ENCODE data around the gene PARD3B.

The PARD3B gene

DNA sequence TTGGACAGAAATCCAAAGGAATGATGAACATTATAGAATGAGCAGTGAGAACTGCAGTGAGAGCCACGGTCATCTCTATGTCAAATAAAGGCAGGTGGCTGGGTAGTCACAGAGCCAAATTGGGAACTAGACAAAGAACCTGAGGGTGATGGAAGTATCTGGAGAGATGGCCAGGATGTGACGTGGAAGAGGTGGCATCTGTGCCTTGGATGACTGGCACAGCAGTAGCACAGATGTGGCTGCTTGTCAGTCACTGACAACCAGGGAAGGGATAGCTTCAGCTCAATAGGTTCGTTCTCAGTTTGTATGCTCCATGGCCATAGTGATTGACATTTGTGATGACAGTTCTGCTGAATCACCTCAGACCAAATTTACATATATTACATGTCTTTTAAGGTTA, 172.3 kb downstream of the PARD3B start:
- DNase-seq = no peak

DNA sequence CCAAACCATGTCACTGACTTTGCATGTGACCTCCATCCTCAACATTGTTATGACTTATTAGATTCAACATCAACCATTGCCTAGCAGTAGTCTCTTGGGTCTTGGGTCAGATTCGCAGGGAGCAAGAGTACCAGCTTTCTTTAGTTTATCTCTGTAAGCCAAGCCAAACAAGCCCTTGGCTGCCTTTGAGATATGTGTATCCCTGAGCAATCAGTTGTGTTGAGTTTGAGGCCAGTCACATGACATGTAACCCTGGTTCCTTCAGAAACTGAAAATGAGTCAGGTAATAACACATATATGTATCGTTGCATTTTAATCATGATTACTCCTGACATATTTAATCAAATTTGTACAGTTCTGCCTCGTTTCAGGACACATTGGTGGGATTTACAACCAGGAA, 173.3 kb downstream of the PARD3B start:
- DNase-seq = no peak

DNA sequence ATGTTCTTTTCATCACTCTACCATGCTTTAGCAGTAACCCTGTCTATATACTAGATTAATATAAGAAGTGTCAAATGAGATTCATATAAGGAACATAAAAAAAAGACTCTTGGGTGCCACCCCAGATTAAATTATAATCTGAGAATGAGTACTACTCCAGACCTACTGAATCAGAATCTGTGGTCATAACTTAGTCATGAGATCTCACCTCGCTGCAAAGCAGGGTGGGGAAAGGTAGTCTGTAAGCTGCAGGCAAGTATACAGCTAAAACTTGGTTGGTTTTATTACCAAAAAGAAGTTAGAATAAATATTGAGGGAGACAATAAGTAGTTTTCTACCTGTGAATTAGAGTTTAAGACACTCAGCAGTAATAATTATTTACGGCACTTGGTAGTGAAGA, 175.6 kb downstream of the PARD3B start:
- DNase-seq = no peak

DNA sequence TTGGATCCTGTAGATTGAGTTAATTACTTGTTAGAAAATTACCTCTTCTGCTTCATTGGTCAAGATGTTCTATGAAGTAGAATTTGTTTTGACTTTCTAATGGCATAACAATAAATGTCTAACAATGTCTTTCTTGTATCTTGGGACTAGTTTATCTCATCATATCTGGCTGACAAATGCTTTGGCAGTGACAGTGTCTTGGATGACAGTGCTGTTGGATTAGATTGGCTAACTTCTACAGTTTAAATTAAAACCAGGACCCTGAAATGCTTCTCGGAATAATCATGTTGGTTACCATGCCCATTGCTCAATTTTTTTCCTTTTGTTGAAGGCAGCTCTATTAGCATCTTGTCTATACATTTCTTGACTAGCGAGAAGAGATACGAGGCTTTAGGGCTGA, 176.9 kb downstream of the PARD3B start:
- no peak for DNase-seq

DNA sequence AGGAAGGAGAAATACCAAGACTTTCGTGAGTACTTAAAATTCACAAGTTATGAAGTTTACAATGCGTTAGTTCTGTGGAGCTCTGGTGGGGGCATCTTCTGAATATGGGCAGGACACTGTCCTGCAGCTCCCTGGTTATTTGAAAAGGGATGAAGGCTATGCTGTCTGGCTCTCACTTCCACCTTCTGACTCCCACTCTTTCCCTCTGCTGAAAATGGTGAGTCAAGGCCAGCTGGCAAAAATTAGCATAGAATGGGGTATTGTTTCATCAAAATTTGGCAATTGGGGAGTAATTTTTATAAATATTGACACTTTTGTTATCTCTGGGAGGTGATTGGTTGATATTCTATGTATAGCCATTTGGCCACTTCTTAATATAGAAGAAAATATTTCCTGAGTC, 177.4 kb downstream of the PARD3B start:
- DNase-seq = no peak

DNA sequence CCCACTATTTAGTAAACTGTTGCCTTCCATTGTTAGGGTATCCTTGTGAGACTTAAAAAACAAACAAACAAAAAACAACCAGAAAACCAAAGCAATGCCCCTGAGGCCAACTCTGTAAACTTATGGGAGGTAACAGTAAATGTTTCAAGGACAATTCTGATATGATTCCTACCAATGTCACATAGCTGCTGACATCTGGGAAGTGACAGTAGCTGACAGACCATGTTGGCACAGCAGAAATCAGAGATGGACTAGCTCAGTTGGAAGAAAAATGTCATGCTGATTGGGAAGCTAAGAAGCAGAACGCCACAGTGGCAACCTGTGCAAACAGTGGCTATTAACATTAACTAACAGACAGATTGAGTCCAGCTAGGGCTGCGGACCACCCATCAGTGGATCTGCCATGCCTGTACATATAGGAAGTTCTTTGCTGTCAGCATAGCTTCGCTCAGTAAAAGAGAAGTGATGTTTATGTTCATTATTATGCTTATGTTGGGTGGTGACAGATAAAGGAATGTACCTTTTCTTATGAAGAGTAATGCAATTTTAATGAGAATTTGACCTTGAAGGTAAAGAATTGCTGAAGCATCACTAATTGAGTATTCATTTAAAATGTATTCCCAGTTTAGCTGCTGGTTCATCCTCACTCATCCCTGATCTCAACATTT, 180.6 kb downstream of the PARD3B start:
- no peak for DNase-seq

DNA sequence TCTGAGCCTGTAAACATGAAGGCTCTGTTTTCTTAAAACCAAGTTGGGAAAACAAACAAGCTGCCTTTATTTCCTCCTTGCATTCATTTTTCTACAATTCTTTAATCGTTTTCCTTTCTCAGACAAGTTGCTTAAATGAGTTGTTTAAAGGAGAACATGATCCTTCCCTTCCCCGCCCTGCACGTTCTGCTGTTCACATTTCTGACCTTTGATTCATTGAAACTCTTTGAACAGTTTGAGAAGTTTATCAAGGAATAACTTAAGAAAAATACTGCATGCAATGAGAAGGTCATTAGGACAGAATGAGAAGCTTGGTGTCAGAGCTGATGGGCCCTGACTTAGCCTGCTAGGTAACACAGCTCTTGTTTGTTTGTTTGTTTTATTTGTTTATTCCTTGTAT, 181.6 kb downstream of the PARD3B start:
- no peak for DNase-seq

DNA sequence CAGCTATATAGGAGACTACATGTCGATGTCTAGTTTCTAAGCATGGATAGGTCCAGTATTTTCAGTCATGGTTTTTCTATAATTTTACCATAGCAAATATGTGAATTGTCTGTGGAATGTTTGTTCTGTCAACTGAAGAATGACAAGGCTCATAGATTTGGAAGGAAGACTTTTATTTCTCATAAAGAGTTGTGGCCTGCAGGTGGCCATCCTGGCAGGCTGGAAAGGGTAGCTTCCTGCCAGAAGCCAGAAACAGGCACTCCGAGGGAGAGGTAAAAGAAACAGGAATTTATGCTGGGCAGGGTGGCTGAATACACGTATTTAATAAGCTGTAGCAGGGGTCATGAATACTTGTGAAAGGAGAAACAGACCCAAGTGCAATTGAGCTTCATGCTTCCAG, 182.1 kb downstream of the PARD3B start:
- DNase-seq = no peak

DNA sequence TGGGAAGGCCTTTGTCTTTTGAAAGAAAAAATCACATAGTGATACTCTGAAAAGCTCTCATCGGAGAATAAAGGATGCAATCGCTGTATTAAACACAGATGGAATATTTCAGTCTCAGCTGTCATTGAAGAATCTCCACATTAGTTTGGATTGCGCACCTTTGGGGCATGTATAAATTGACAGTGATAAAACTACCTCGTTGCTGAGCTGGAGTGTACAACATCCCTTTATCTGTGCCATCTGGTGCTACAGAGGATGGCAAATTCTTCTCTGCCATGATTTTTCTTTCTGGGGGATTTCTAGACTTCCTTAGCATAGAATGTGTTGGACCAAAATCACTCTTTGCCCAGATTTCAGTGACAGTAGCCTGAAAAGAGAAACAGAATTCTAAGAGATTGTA, 185.3 kb downstream of the PARD3B start:
- DNase-seq = no peak

DNA sequence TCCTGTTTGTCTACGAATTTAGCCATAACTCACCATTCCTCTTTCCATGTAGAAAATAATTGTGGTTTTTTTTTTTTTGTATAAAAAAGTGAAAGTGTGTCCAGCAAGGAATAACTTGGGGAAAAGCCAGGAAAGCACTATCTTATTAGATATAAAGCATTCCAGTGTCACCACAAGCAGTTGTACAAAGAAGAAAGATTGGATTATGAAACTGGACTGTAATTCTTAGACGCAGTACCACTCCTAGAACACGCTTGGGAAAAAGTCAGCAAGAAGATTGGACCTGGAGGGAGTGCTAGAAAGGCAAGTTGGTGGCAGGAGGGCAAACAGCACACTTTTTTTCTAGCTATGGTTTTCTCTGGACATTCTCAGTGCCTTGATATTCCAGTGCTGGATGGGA, 186.7 kb downstream of the PARD3B start:
- DNase-seq = no peak

DNA sequence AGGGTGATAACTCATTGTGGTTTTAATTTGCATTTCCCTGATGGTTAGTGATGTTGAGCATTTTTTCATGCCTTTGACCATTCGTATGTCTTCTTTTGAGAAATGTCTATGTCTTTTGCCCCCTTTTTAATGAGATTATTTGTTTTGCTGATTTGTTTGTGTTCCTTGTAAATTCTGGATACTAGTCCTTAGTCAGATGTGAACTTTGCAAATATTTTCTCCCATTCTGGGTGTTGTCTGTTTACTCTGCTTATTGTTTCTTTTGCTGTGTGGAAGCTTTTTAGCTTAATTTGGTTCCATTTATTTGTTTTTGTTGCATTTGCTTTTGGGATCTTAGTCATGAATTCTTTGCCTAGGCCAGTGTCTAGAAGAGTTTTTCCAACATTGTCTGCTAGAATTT, 192.0 kb downstream of the PARD3B start:
- DNase-seq = no peak

DNA sequence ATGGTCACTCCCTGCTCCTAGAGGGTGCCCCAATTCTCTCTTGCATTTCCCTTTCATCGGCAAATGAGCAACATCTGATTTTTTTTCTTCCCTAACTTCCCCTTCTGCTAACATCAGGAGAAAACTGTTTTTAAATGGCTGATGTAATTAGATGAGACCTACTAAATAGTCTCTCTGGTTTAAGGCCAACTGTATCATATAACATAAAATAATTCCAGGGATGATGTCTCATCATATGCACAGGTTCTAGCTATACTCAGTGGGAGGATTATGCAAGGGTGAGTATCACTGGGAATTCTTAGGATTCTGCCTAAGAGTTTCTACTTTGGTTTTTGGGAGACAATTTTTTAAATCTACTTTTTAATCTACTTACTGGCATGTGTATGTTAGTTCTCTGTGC, 193.4 kb downstream of the PARD3B start:
- no peak for DNase-seq

DNA sequence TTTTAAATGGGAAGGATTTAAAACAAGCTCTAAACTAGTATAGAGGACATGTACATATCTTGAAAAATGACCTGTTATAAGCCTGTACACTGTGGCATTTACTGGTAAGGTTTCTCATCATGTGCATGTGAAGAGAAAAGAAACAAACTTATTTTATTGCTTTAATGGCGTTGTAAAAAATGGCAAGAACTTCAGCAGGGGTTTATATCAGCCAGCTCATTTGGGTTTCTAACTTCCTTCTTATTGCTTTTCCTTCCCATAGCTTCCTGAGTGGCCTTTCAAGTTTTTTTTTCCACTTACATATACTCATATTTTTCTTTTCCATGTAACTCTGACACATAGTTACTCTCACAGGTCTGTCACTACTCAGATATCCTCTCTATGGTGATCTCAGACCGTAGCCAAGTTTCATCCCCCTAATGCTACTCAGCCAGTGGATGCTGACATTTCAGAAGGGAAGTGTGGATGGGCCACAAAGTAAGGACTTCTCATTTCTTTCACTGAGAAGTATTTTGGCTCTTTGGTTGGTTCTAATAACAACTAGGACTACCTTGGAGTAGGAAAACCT, 198.2 kb downstream of the PARD3B start:
- no peak for DNase-seq

DNA sequence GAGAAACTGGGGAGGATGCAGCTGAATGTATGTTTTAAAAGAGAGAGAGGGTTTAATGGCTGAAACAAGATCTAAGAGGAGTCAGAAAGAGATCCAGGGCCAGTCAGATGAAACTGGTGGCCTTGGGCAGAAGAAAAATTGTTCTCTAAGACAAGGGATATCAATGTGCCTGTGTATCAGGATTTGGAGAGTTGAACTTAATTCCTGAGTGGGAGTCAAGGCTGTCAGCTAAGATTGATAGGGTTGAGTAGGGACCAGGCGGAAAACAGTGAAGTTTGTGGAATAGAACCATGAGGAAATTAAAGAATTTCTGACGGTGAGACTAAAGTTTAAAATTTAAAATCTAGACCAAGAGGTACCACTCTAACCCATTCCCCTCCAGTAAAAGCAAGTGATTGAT, 199.2 kb downstream of the PARD3B start:
- DNase-seq = no peak

DNA sequence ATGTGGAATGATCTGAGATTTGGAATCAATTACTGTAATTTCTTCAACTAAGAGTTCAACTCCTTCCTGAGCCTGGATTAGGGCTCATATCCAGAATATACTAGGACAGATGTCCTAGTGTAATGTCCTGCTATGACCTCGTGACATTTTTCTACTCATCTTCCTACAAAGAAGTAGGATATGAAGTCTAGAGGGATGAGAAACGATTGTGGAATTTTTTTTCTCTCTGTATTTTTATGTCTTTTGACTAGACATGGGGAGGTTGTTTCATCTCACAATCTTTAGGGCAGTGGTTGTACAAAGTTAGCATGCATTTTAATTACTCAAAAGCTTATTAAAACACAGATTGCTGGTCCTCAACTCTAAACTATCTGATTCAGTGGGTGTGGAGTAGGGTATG, 203.0 kb downstream of the PARD3B start:
- no peak for DNase-seq

DNA sequence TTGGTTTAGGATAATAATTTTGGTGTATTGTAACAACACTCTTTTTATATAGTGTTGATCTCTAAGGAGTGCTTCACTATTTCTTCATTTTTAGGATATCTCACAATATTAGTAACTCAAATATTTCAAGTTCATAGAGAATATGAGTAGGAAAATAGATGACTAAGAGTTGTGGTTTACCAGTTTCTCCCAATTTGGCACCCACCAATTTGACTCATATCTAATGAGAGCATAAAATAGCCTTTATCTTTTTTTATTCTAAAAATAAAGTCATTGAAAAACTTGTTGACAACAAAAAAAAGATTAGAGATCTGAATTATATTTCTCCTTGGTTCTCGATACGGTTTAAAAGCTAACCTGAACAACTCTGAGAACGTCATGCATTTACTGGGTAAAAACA, 204.0 kb downstream of the PARD3B start:
- DNase-seq = no peak

DNA sequence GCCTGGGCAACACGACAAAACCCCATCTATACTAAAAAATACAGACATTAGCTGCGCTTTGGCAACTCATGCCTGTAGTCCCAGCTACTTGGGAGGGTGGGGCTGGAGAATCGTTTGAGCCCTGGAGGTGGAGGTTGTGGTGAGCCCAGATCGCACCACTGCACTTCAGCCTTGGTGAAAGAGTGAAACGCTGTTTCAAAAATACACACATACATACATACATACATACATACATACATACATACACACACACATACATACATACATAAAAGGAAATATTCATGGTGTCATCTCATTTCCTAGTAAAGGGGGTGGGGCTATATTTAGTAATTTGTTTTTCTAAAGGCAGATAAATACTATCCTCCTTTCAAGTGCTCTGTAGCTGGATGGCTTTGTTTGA, 205.1 kb downstream of the PARD3B start:
- DNase-seq = no peak

DNA sequence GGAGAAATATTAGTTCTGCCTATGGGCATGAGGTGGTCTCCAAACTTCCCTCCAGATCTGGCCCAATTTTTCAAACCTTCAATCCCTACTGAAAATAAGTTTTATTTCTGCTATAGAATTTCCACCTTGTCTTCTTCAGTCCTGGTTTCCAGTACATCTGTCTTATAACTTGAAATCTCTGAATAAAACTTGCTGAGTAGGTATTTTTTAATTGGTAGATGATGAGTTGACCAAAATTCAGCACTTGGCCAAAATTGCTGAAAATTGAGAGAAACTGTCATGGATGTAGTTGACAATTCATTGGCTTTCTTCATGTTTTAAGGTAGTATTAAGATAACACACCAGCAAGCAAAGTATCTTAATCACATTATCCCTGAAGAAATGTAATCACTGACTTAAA, 206.2 kb downstream of the PARD3B start:
- DNase-seq = no peak

DNA sequence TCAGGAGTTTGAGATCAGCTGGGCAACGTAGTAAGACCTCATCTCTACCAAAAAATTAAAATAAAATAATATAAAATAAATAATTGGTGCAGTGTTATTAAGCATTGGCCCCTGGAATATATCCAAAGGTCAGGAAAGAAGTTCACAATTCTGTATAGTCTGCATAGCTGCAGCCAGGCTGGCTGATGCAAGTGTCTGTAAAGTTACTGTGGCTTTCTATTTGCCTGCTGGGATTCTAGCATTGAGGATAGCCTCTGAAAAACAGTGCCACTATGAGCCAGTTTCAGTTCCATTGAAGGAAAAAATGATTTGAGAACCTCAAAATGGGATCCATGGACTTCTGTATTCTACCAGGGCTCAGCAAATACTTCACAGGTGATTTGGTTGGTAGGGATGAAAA, 208.6 kb downstream of the PARD3B start:
- no peak for DNase-seq

DNA sequence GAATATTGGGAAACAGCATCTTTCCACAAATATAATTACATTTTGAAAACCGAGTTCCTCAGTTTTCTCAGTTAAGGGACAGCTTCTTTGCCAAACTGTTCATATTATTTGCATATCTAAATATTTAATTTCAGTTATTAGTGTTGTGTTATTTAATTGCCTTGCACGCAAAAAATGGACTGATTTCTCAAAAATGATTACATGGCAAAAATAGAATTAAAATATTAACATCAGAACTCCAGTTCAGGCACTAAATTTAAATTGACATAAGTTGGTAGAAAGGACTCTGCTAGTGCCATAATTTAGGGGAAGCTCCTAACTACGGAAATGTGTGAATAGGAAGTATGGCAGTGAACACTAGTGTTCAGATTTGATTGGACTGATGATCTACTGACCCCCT, 209.6 kb downstream of the PARD3B start:
- no peak for DNase-seq

DNA sequence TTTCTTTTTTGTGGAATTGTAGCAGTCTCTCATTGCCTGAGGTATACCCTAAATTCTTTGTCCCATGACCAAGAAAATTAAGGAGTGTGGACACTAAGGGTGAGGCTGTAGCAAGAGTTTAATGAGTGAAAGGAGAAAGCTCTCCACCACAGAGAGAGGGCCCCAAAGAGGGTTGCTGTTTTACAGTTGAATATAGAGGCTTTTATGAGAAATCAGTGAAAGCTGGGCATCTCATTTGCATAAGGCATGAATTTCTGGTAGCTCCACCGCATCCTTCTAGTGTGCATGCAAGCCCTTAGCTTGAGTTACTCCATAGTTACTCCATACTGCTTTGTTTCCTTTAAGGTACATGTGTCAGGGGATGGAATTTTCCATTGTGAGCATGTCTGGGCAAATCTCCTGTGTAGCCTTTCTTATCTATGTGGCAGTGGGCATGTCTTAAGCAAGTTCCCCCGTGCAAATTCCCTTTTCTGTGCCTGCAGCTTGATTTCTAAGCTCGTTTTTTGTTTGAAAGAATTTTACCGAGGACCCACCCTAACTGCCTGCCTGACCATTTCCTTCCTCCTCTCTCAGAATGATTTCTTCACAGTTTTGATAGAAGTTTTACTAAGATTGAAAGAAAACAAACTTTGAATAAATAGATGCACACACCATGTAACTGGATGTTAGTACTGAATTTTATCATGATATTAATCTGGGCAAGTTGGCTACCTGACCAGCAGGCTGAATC, 218.9 kb downstream of the PARD3B start:
- no peak for DNase-seq

DNA sequence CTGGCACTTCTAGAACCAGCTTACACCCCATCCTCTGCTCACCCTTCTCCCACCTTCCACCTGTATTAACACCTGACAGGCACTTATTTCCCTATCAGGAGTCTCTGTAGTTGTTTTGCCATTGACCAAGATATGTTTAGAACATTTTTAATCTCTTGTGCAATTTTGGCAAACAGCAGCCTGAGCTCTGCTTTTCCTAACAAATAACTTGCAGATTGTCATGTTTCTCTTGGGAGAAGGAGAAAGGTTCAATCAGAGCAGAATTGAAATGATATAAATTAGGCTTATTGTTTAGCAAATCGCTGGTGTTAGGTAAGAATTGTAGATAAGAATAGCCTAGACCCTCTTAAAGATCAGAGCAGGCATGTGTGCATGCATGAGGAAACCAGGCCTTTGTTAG, 225.5 kb downstream of the PARD3B start:
- DNase-seq = no peak

DNA sequence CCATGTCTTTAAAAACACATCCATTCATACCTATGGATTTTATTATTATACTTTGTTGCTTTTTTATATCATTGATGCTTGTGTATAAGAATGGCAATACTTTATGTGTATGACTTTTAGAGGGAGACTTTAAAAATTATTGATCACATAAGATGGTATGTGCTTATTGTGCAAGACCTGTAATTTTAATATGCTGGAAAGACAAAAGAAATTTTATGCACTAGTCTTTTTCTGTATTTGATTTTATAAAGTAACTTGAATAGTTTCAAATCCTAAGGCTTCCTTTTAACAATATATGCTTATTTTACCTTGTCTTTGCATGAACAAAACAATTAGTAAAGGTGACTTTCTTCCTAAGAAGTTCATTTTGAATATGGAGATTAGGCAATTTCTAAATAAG, 226.4 kb downstream of the PARD3B start:
- no peak for DNase-seq

DNA sequence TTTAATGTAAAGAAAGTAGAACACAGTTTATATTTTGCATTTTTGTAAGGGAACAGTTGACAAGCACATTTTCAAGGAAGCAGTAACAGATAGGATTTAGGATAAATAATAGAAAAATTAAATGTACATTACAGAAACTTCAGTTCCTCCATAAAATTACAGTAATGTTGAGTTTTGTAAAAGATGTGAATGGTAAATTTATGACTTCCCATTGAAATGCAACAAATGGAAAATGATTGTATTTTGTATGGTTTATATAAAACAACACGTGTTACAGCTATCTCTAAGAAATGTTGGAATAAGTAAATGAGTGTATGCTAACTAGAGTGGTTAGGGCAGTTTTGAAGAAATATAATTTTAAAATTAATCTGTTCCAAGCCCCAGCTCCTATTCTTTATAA, 227.3 kb downstream of the PARD3B start:
- DNase-seq = no peak

DNA sequence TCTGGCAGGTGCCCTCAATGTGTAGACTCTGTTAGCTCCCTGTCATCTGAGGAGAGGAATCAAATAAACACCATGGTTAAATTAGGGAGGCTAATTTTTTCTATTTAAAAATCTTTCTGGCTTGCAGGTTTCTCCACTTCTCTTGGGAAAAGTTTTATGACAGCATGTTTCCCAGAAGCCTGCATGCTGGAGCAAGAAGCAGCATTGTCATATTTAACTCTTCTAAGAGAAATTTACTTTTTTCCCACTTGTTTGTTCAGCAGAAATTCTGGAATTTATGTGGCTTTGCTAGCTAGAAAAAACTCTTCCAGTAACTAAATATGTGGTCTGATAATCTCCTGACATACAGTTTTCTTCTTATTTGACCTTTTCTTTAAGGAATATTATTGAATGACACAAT, 230.5 kb downstream of the PARD3B start:
- DNase-seq = no peak

All from NCI-H2081 treated with DMSO at 0.1 percent for 48 hours (cell line).